ENCODE results near the gene OSCP1. TPM values are rescaled to one million over a fixed set of nuclear protein-coding genes. Genes with fewer than 3 reads are reported as not detected.

OSCP1 gene
- total RNA-seq, 1 experiment from 2014 or later = 3.8 TPM

- POLR2A ChIA-PET (ENCODE audit: unreplicated experiment) = no interaction called here
- peaks cover 12% of the 10 kb centered on the region; the same call in 1 of the 2 replicates for H4K20me1 ChIP-seq (ENCODE audit: low read length)
- H3K79me2 ChIP-seq (ENCODE audit: low read length) = peaks cover 73% of the 10 kb centered on the region
- DNase-seq (no peak), ATAC-seq (no peak)
- no peaks in the 10 kb centered on the region for H3K27me3 ChIP-seq (ENCODE audit: low read length)
- no peaks in the 10 kb centered on the region for H3K9me2 ChIP-seq (replicated peaks; ENCODE audit: low read length)
- H3F3A ChIP-seq (ENCODE audit: low read length, unreplicated experiment) = peaks cover 6% of the 10 kb centered on the region
- no TSS peak for BruUV-seq (replicated peaks)
- peaks cover 21% of the 10 kb centered on the region for H3K4me1 ChIP-seq (ENCODE audit: insufficient read depth, low read length)
- H2AFZ ChIP-seq (ENCODE audit: low read length) = no peak overlapping the region
- intact Hi-C loops (cut with micrococcal nuclease) = no loop called here
- H3K27ac ChIP-seq (ENCODE audit: low read length) = no peak overlapping the region
- TF ChIP-seq CTCF (conservative IDR thresholded peaks at IDR 0.05; ENCODE audit: low read depth, low read length) = no peak
- TF ChIP-seq EZH2phosphoT487 (IDR thresholded peaks at IDR 0.05; ENCODE audit: borderline replicate concordance, low read length) = no peak
- TF ChIP-seq EZH2 (IDR thresholded peaks at IDR 0.05; ENCODE audit: low read length, unreplicated experiment) = no peak
- no peak overlapping the region for H3K4me2 ChIP-seq (ENCODE audit: low read length)
- CTCF ChIA-PET = no interaction called here
- H3K9me3 ChIP-seq (ENCODE audit: low read length) = no peaks in the 10 kb centered on the region
- H3K4me3 ChIP-seq (ENCODE audit: low read length) = no peak overlapping the region
- no peaks in the 10 kb centered on the region; the same call in 1 of the 2 replicates for H3K36me3 ChIP-seq (ENCODE audit: low read depth, low read length)
- no peak overlapping the region for H3K9ac ChIP-seq (ENCODE audit: low read length)
These were observed 67.0 kb downstream of the OSCP1 start for GRCh38 chr1:36383240-36383639.

- Histone ChIP-seq H3K9me2 (replicated peaks; ENCODE audit: low read length) (no peaks in the 10 kb centered on the region), H3K36me3 (ENCODE audit: low read depth, low read length) (peaks cover 5% of the 10 kb centered on the region; the same call in 1 of the 2 replicates), H2AFZ (ENCODE audit: low read length) (no peak overlapping the region), H3K9me3 (ENCODE audit: low read length) (no peaks in the 10 kb centered on the region), H3K4me3 (ENCODE audit: low read length) (no peak overlapping the region), H3K9ac (ENCODE audit: low read length) (no peak overlapping the region), H4K20me1 (ENCODE audit: low read length) (peaks cover 12% of the 10 kb centered on the region; the same call in 1 of the 2 replicates), H3K79me2 (ENCODE audit: low read length) (peaks cover 79% of the 10 kb centered on the region), H3K4me1 (ENCODE audit: insufficient read depth, low read length) (peaks cover 18% of the 10 kb centered on the region), H3K27me3 (ENCODE audit: low read length) (no peaks in the 10 kb centered on the region), H3K4me2 (ENCODE audit: low read length) (no peak overlapping the region), H3K27ac (ENCODE audit: low read length) (no peak overlapping the region), H3F3A (ENCODE audit: low read length, unreplicated experiment) (peaks cover 6% of the 10 kb centered on the region)
- intact Hi-C loops (cut with micrococcal nuclease) = no loop called here
- CTCF ChIA-PET = no interaction called here
- no peak for ATAC-seq
- no TSS peak for BruUV-seq (replicated peaks)
- POLR2A ChIA-PET (ENCODE audit: unreplicated experiment) = no interaction called here
- no peak for TF ChIP-seq EZH2phosphoT487 (IDR thresholded peaks at IDR 0.05; ENCODE audit: borderline replicate concordance, low read length)
- TF ChIP-seq EZH2 (IDR thresholded peaks at IDR 0.05; ENCODE audit: low read length, unreplicated experiment) = no peak
- TF ChIP-seq CTCF (conservative IDR thresholded peaks at IDR 0.05; ENCODE audit: low read depth, low read length) = no peak
- no peak for DNase-seq
These were observed 67.6 kb downstream of the OSCP1 start for GRCh38 chr1:36382669-36383068.

- Histone ChIP-seq H3K36me3 (ENCODE audit: low read depth, low read length) (peaks cover 6% of the 10 kb centered on the region; the same call in 1 of the 2 replicates), H3K4me3 (ENCODE audit: low read length) (no peak overlapping the region), H3K4me2 (ENCODE audit: low read length) (no peak overlapping the region), H3K79me2 (ENCODE audit: low read length) (peaks cover 82% of the 10 kb centered on the region), H3K27ac (ENCODE audit: low read length) (no peak overlapping the region), H3K27me3 (ENCODE audit: low read length) (no peaks in the 10 kb centered on the region), H3K4me1 (ENCODE audit: insufficient read depth, low read length) (peaks cover 13% of the 10 kb centered on the region), H3K9me3 (ENCODE audit: low read length) (no peaks in the 10 kb centered on the region), H3K9ac (ENCODE audit: low read length) (no peak overlapping the region), H4K20me1 (ENCODE audit: low read length) (peaks cover 12% of the 10 kb centered on the region; the same call in 1 of the 2 replicates), H3K9me2 (replicated peaks; ENCODE audit: low read length) (no peaks in the 10 kb centered on the region), H3F3A (ENCODE audit: low read length, unreplicated experiment) (peaks cover 4% of the 10 kb centered on the region), H2AFZ (ENCODE audit: low read length) (no peak overlapping the region)
- POLR2A ChIA-PET (ENCODE audit: unreplicated experiment) = no interaction called here
- ATAC-seq (no peak), DNase-seq (no peak)
- TF ChIP-seq EZH2phosphoT487 (IDR thresholded peaks at IDR 0.05; ENCODE audit: borderline replicate concordance, low read length) = no peak
- no peak for TF ChIP-seq CTCF (conservative IDR thresholded peaks at IDR 0.05; ENCODE audit: low read depth, low read length)
- TF ChIP-seq EZH2 (IDR thresholded peaks at IDR 0.05; ENCODE audit: low read length, unreplicated experiment) = no peak
- no TSS peak for BruUV-seq (replicated peaks)
- intact Hi-C loops (cut with micrococcal nuclease) = no loop called here
- CTCF ChIA-PET = no interaction called here
These were observed 68.0 kb downstream of the OSCP1 start for GRCh38 chr1:36382231-36382630.

Data from PC-3 (cell line).